ENCODE results near the gene DCST1.

DNA sequence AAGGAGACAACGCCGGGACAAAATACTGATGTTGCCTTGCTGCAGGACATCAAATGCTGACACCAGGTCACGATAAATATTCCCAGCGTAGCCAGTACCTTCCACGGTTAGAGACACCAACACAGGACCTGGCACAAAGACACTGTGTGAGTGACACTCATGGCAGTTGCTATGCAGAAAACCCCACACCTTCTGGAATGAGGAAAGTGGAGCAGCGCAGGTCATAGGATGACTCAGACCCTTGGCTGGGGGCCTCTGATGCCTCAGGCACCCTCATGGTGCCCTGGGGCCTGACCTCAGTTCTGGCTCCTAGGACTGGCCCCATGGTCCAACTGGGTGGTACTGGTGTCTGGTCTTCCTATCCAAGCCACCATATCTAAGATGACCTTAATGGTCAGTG lies 7.0 kb upstream of the DCST1 start:
- no peak for TF ChIP-seq GATA3 (IDR thresholded peaks at IDR 0.05; ENCODE audit: low read depth, low read length)
- no peak for TF ChIP-seq GATA2 (IDR thresholded peaks at IDR 0.05; ENCODE audit: low read depth, low read length)

All from SH-SY5Y (cell line).